NB4 (cell line): ENCODE results near the gene POU6F2.

ENCODE experiments used
- DNase-seq: peaks from one replicate; pipeline ENCODE4 v3.0.0; 2010; ENCODE audit warnings: low read depth
- H3K4me3 ChIP-seq: one replicate; pipeline ENCODE4 v1.5.1; 2011; ENCODE audit warnings: mild to moderate bottlenecking, low read depth, low read length, moderate library complexity
- CTCF ChIP-seq: IDR thresholded peaks from one replicate; pipeline ENCODE4 v1.5.1; 2012; ENCODE audit warnings: low read depth, low read length
- MAX ChIP-seq: IDR thresholded peaks from 2 replicates; pipeline ENCODE4 v1.6.1; 2011; ENCODE audit warnings: low read depth, low read length
- MYC ChIP-seq: IDR thresholded peaks from 2 replicates; pipeline ENCODE4 v1.6.1; 2011; ENCODE audit warnings: low read depth, low read length
- POLR2A ChIP-seq: IDR thresholded peaks from 2 replicates; pipeline ENCODE4 v1.6.1; 2011; ENCODE audit warnings: mild to moderate bottlenecking; ENCODE audit not compliant: insufficient read length; ENCODE audit errors: extremely low read depth

Gene POU6F2

GRCh38 chr7:39027491-39027890 lies 49.8 kb downstream of the POU6F2 start:
- no peak overlapping the region for H3K4me3 ChIP-seq
- DNase-seq = no peak
- no peak for TF ChIP-seq CTCF
- TF ChIP-seq MAX = no peak
- TF ChIP-seq MYC = no peak
- no peak for TF ChIP-seq POLR2A

GRCh38 chr7:39033885-39034624 lies 56.3 kb downstream of the POU6F2 start:
- no peak overlapping the region for H3K4me3 ChIP-seq
- no peak for DNase-seq
- TF ChIP-seq POLR2A (no peak), MYC (no peak), CTCF (no peak), MAX (no peak)

DNA sequence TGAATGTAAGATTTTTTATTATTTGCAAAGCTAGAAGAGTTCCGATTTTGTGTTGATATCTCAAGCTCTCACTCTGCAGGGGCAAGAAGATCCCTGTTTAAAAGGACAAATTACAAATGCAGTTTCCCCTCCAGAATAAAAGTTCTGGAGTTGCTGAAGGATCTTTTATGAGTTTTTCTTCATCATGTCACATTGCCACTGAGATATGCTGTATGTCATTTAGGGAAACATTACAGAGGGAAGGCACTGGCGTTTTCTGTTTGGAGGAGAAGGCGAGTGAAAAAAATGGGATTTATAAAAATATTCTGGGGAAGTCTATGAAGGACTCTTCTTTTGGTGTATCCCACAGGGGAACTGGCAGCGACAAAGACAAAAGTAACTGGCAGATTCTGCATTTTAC lies 57.4 kb downstream of the POU6F2 start:
- no peak overlapping the region for H3K4me3 ChIP-seq
- TF ChIP-seq CTCF (no peak), MAX (no peak), POLR2A (no peak), MYC (no peak)
- no peak for DNase-seq

- no peak overlapping the region for H3K4me3 ChIP-seq
- no peak for TF ChIP-seq MYC
- no peak for TF ChIP-seq MAX
- TF ChIP-seq POLR2A = no peak
- TF ChIP-seq CTCF = no peak
- no peak for DNase-seq
These were observed 58.2 kb downstream of the POU6F2 start for GRCh38 chr7:39035903-39036302.

DNA sequence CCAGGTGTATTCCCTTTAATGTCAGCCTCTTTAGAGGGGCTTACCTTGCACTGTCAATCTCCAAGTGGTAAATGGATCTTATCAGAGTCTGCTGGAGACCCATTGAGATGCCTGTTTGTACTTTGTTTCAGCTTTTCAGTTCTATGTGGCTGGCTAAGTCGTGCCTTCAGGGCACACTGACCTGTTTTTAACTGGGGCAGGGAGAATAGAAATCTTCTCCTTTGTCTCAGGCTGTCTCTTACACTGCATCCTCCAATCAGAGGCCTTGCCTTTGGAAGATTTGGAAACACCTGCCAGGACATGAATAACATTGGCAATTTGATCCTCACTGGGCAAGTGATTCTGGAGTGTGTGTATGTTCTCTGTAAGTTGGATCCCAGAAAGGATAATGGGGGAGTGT lies 65.0 kb downstream of the POU6F2 start:
- no peak overlapping the region for H3K4me3 ChIP-seq
- DNase-seq = no peak
- TF ChIP-seq POLR2A (no peak), MYC (no peak)

- TF ChIP-seq CTCF (no peak), POLR2A (no peak)
- no peak overlapping the region for H3K4me3 ChIP-seq
- no peak for DNase-seq
These were observed 65.8 kb downstream of the POU6F2 start for GRCh38 chr7:39043531-39043930.
